OCI-LY1 (cell line): ENCODE measurements around the gene VAV3.

Experiments
- CTCF ChIP-seq: fragments of 200-600 bp; sonication (generic), shearing (Covaris generic); IDR thresholded peaks from 2 replicates; pipeline ENCODE4 v1.5.1; 2017; ENCODE audit warnings: mild to moderate bottlenecking, antibody characterized with exemption, low read length, moderate library complexity, mixed read lengths
- EZH2 ChIP-seq: fragments of 200-600 bp; sonication (generic), shearing (Covaris generic); IDR thresholded peaks from 2 replicates; pipeline ENCODE4 v1.8.0; 2017; ENCODE audit warnings: borderline replicate concordance, mixed run types, mild to moderate bottlenecking, antibody characterized with exemption, low read length, moderate library complexity, mixed read lengths

- TF ChIP-seq CTCF (no peak), EZH2 (no peak)
These were observed 290.5 kb downstream of the VAV3 start for GRCh38 chr1:107674486-107674885.
